HG03025 (cell line): ENCODE results near the gene MICA.
"Not testable (repeated sequence)": the region's sequence is repeated elsewhere in the genome, so short reads cannot be mapped to it uniquely, and the experiment has no call there.

Experiments
- ATAC-seq: cut with Tn5 transposase; IDR thresholded peaks from one replicate; pipeline ENCODE4 v1.9.1; 2021; ENCODE audit warnings: mild to moderate bottlenecking, moderate library complexity; ENCODE audit not compliant: unreplicated experiment, low FRiP score

MICA gene

GRCh38 chr6:31379850-31380249, 23.5 kb upstream of the MICA start:
- ATAC-seq, result no peak

GRCh38 chr6:31381666-31382065, 21.7 kb upstream of the MICA start:
- no peak for ATAC-seq

- no peak for ATAC-seq
These were observed 20.2 kb upstream of the MICA start for GRCh38 chr6:31383149-31383548.

GRCh38 chr6:31385041-31385440, 18.4 kb upstream of the MICA start:
- no peak for ATAC-seq

GRCh38 chr6:31386099-31386498, 17.3 kb upstream of the MICA start:
- no peak for ATAC-seq

- ATAC-seq, result no peak
These were observed 16.4 kb upstream of the MICA start for GRCh38 chr6:31386977-31387376.

GRCh38 chr6:31388916-31389801, 14.2 kb upstream of the MICA start:
- not testable (repeated sequence) for ATAC-seq

GRCh38 chr6:31389802-31390132, 13.6 kb upstream of the MICA start:
- not testable (repeated sequence) for ATAC-seq

GRCh38 chr6:31393932-31394331, 9.5 kb upstream of the MICA start:
- no peak for ATAC-seq

- no peak for ATAC-seq
These were observed 9.0 kb upstream of the MICA start for GRCh38 chr6:31394381-31394780.

- ATAC-seq, result no peak
These were observed 7.6 kb upstream of the MICA start for GRCh38 chr6:31395832-31396231.

- no peak for ATAC-seq
These were observed 6.8 kb upstream of the MICA start for GRCh38 chr6:31396422-31397152.

- ATAC-seq, result not testable (repeated sequence)
These were observed 6.3 kb upstream of the MICA start for GRCh38 chr6:31397153-31397499.

- no peak for ATAC-seq
These were observed 5.4 kb upstream of the MICA start for GRCh38 chr6:31397901-31398525.

- no peak for ATAC-seq
These were observed 3.6 kb upstream of the MICA start for GRCh38 chr6:31399589-31400466.

- no peak for ATAC-seq
These were observed 2.7 kb upstream of the MICA start for GRCh38 chr6:31400467-31401289.

GRCh38 chr6:31401403-31401802, 2.0 kb upstream of the MICA start:
- ATAC-seq, result no peak

GRCh38 chr6:31402324-31403282, 792 bp upstream of the MICA start:
- ATAC-seq, result no peak

- not testable (repeated sequence) for ATAC-seq
These were observed 618 bp downstream of the MICA start for GRCh38 chr6:31404061-31404364.
